ENCODE data around the gene BEND3. TPM values are rescaled to one million over a fixed set of nuclear protein-coding genes. Genes with fewer than 3 reads are reported as not detected.

Gene BEND3
- total and polyA plus RNA-seq, 9 donors: 0.61 to 4.1 (median 2.3) TPM

- intact Hi-C loops (cut with DNase I): no loop called here
- no peaks in the 10 kb centered on the region for H3K36me3 ChIP-seq
- 93 to 94% (median 93%) methylated on average over 12 of the region's 12 CpGs for WGBS, 3 donors
These were observed 44.6 kb downstream of the BEND3 start for GRCh38 chr6:107070686-107071085.

GRCh38 chr6:107069631-107070548, 45.4 kb downstream of the BEND3 start:
- WGBS, 3 donors: 95 to 96% (median 95%) methylated on average over 43 to 53 of the region's 53 CpGs
- Histone ChIP-seq H3K27ac (no peak overlapping the region), H3K4me3 (no peak overlapping the region), H3K27me3 (no peaks in the 10 kb centered on the region), H3K9me3 (no peaks in the 10 kb centered on the region), H3K4me1 (ENCODE audit: insufficient read depth) (no peaks in the 10 kb centered on the region), H3K36me3 (no peaks in the 10 kb centered on the region)
- intact Hi-C loops (cut with DNase I): no loop called here
- no peak for DNase-seq
- no peak for TF ChIP-seq POLR2A (IDR thresholded peaks at IDR 0.05)
- no peak for TF ChIP-seq EP300 (IDR thresholded peaks at IDR 0.05)
- no peak for TF ChIP-seq CTCF (IDR thresholded peaks at IDR 0.05)

More at GRCh38 chr6:107070686-107071085, 44.6 kb downstream of the BEND3 start:
- Histone ChIP-seq H3K27ac (no peak overlapping the region), H3K27me3 (no peaks in the 10 kb centered on the region), H3K4me1 (ENCODE audit: insufficient read depth) (no peaks in the 10 kb centered on the region), H3K4me3 (no peak overlapping the region), H3K9me3 (no peaks in the 10 kb centered on the region)
- DNase-seq: no peak
- no peak for TF ChIP-seq POLR2A (IDR thresholded peaks at IDR 0.05)

GRCh38 chr6:107068691-107069630, 46.4 kb downstream of the BEND3 start:
- TF ChIP-seq EP300 (IDR thresholded peaks at IDR 0.05): no peak
- no peak for TF ChIP-seq POLR2A (IDR thresholded peaks at IDR 0.05)
- TF ChIP-seq CTCF (IDR thresholded peaks at IDR 0.05): no peak
- no peak overlapping the region for H3K4me3 ChIP-seq
- H3K27ac ChIP-seq: no peak overlapping the region
- H3K27me3 ChIP-seq: no peaks in the 10 kb centered on the region
- H3K4me1 ChIP-seq (ENCODE audit: insufficient read depth): no peaks in the 10 kb centered on the region
- no peaks in the 10 kb centered on the region for H3K36me3 ChIP-seq
- no peak for DNase-seq
- intact Hi-C loops (cut with DNase I): no loop called here
- no peaks in the 10 kb centered on the region for H3K9me3 ChIP-seq
- 97 to 98% (median 97%) methylated on average over 68 to 69 of the region's 69 CpGs for WGBS, 3 donors

GRCh38 chr6:107066697-107067659, 48.3 kb downstream of the BEND3 start:
- Histone ChIP-seq H3K4me3 (no peak overlapping the region), H3K27ac (no peak overlapping the region), H3K27me3 (no peaks in the 10 kb centered on the region), H3K4me1 (ENCODE audit: insufficient read depth) (no peaks in the 10 kb centered on the region), H3K9me3 (no peaks in the 10 kb centered on the region), H3K36me3 (no peaks in the 10 kb centered on the region)
- DNase-seq: no peak
- no peak for TF ChIP-seq POLR2A (IDR thresholded peaks at IDR 0.05)
- TF ChIP-seq CTCF (IDR thresholded peaks at IDR 0.05): no peak
- no peak for TF ChIP-seq EP300 (IDR thresholded peaks at IDR 0.05)
- WGBS, 3 donors: 90 to 92% (median 91%) methylated on average over 9 of the region's 9 CpGs
- intact Hi-C loops (cut with DNase I): no loop called here

All from ovary (tissue), 9 donors.